Peyer's patch (tissue), 4 donors: ENCODE data around the gene ADCY2. TPM values are rescaled to one million over a fixed set of nuclear protein-coding genes. Genes with fewer than 3 reads are reported as not detected.

Source experiments
- DNase-seq, 3 donors: peaks; one replicate each; pipeline ENCODE4 v3.0.0-alpha.2; 2017 to 2019
- H3K27ac ChIP-seq, 4 donors: fragments of 200-600 bp; sonication (generic); one replicate each; pipeline ENCODE4 v1.5.1; 2016 to 2019
- H3K27me3 ChIP-seq, 2 donors: fragments of 200-600 bp; sonication (generic); one replicate each; pipeline ENCODE4 v1.5.1; 2019
- H3K36me3 ChIP-seq, 3 donors: fragments of 200-600 bp; sonication (generic); one replicate each; pipeline ENCODE4 v1.5.1; 2016 to 2019
- H3K4me1 ChIP-seq, 4 donors: fragments of 200-600 bp; sonication (generic); one replicate each; pipeline ENCODE4 v1.5.1; 2016 to 2019
- H3K4me3 ChIP-seq, 4 donors: fragments of 200-600 bp; sonication (generic); 1 replicate in 3 of 4; 2 replicates in 1 of 4; pipeline ENCODE4 v1.5.1; 2016 to 2019; ENCODE audit warnings: mild to moderate bottlenecking in 1 of 4
- H3K9me3 ChIP-seq, 4 donors: fragments of 200-600 bp; sonication (generic); one replicate each; pipeline ENCODE4 v1.5.1; 2016 to 2019; ENCODE audit warnings: mild to moderate bottlenecking in 1 of 4
- CTCF ChIP-seq, 6 experiments: fragments of 450-650 bp in 4 of 6; fragments of 200-600 bp in 2 of 6; sonication (generic) in 1 of 6; IDR thresholded peaks; one replicate each; pipeline ENCODE4 v1.5.1; 2017 to 2019; ENCODE audit warnings: antibody characterized with exemption in 6 of 6, mild to moderate bottlenecking in 3 of 6, moderate library complexity in 1 of 6
- POLR2A ChIP-seq, 2 donors: fragments of 450-650 bp; IDR thresholded peaks; one replicate each; pipeline ENCODE4 v1.5.1; 2017; ENCODE audit warnings: antibody characterized with exemption in 2 of 2, mild to moderate bottlenecking in 2 of 2, moderate library complexity in 2 of 2
- total RNA-seq, 4 donors: library from RNA; depleted of rRNA; stranded (reverse); fragments of >200 nt; gene quantifications; one replicate each; pipeline ENCODE4 v1.1.0, GENCODE V29; 2016

Gene ADCY2
- total RNA-seq, 4 donors from 2014 or later: 0.53 to 12.4 (median 5.1) TPM

- H3K4me1 ChIP-seq: no peaks in the 10 kb centered on the region
- TF ChIP-seq POLR2A (IDR thresholded peaks at IDR 0.05) (no peak), CTCF (IDR thresholded peaks at IDR 0.05) (peak in 4 of 6 experiments; percentile 45 to 54 (median 48))
- H3K27ac ChIP-seq: no peak overlapping the region
- no peaks in the 10 kb centered on the region for H3K27me3 ChIP-seq
- no peak overlapping the region for H3K4me3 ChIP-seq
- no peaks in the 10 kb centered on the region for H3K9me3 ChIP-seq
- peak in 2 of 3 donors; percentile 50 to 66 for DNase-seq
- H3K36me3 ChIP-seq: no peaks in the 10 kb centered on the region
Observed at GRCh38 chr5:7754997-7755596, 359.2 kb downstream of the ADCY2 start.

GRCh38 chr5:7755958-7756357 lies 360.0 kb downstream of the ADCY2 start:
- H3K36me3 ChIP-seq: no peaks in the 10 kb centered on the region
- H3K4me1 ChIP-seq: no peaks in the 10 kb centered on the region
- no peak overlapping the region for H3K27ac ChIP-seq
- no peaks in the 10 kb centered on the region for H3K9me3 ChIP-seq
- no peaks in the 10 kb centered on the region for H3K27me3 ChIP-seq
- H3K4me3 ChIP-seq: no peak overlapping the region
- TF ChIP-seq POLR2A (IDR thresholded peaks at IDR 0.05) (no peak), CTCF (IDR thresholded peaks at IDR 0.05) (no peak)
- DNase-seq: no peak

- H3K9me3 ChIP-seq: no peaks in the 10 kb centered on the region
- TF ChIP-seq CTCF (IDR thresholded peaks at IDR 0.05) (no peak), POLR2A (IDR thresholded peaks at IDR 0.05) (no peak)
- DNase-seq: no peak
- no peak overlapping the region for H3K27ac ChIP-seq
- H3K36me3 ChIP-seq: no peaks in the 10 kb centered on the region
- H3K4me3 ChIP-seq: no peak overlapping the region
- H3K27me3 ChIP-seq: no peaks in the 10 kb centered on the region
- no peaks in the 10 kb centered on the region for H3K4me1 ChIP-seq
Observed at GRCh38 chr5:7756453-7756852, 360.5 kb downstream of the ADCY2 start.

GRCh38 chr5:7759257-7759871 lies 363.4 kb downstream of the ADCY2 start:
- no peak for DNase-seq
- Histone ChIP-seq H3K27me3 (no peaks in the 10 kb centered on the region), H3K4me1 (no peaks in the 10 kb centered on the region), H3K36me3 (no peaks in the 10 kb centered on the region), H3K27ac (no peak overlapping the region), H3K9me3 (no peaks in the 10 kb centered on the region), H3K4me3 (no peak overlapping the region)
- no peak for TF ChIP-seq CTCF (IDR thresholded peaks at IDR 0.05)
- no peak for TF ChIP-seq POLR2A (IDR thresholded peaks at IDR 0.05)

- TF ChIP-seq CTCF (IDR thresholded peaks at IDR 0.05) (no peak), POLR2A (IDR thresholded peaks at IDR 0.05) (no peak)
- no peaks in the 10 kb centered on the region for H3K27me3 ChIP-seq
- DNase-seq: no peak
- H3K27ac ChIP-seq: no peak overlapping the region
- no peaks in the 10 kb centered on the region for H3K36me3 ChIP-seq
- no peaks in the 10 kb centered on the region for H3K4me1 ChIP-seq
- no peak overlapping the region for H3K4me3 ChIP-seq
- no peaks in the 10 kb centered on the region for H3K9me3 ChIP-seq
Observed at GRCh38 chr5:7759951-7760580, 364.1 kb downstream of the ADCY2 start.
